Measurements from ENCODE around the gene SPAG8.

Gene SPAG8

GRCh38 chr9:35810122-35810521, 1.9 kb downstream of the SPAG8 start:
- DNase-seq (ENCODE audit: low read depth in 2 of 2) = no peak

GRCh38 chr9:35808433-35808832, 3.6 kb downstream of the SPAG8 start:
- DNase-seq (ENCODE audit: low read depth in 2 of 2) = no peak

- no peak for DNase-seq (ENCODE audit: low read depth in 2 of 2)
These were observed 6.0 kb downstream of the SPAG8 start for GRCh38 chr9:35806101-35806500.

GRCh38 chr9:35801328-35802128, 10.5 kb downstream of the SPAG8 start:
- no peak for DNase-seq (ENCODE audit: low read depth in 2 of 2)

- no peak for DNase-seq (ENCODE audit: low read depth in 2 of 2)
These were observed 11.5 kb downstream of the SPAG8 start for GRCh38 chr9:35800530-35800929.

GRCh38 chr9:35798658-35799374, 13.2 kb downstream of the SPAG8 start:
- peak; percentile 30 to 50 for DNase-seq (ENCODE audit: low read depth in 2 of 2)

GRCh38 chr9:35797311-35798109, 14.6 kb downstream of the SPAG8 start:
- no peak for DNase-seq (ENCODE audit: low read depth in 2 of 2)

GRCh38 chr9:35795695-35796094, 16.4 kb downstream of the SPAG8 start:
- DNase-seq (ENCODE audit: low read depth in 2 of 2) = no peak

GRCh38 chr9:35793461-35793860, 18.6 kb downstream of the SPAG8 start:
- DNase-seq (ENCODE audit: low read depth in 2 of 2) = no peak

GRCh38 chr9:35792826-35793225, 19.2 kb downstream of the SPAG8 start:
- no peak for DNase-seq (ENCODE audit: low read depth in 2 of 2)

- DNase-seq (ENCODE audit: low read depth in 2 of 2) = no peak
These were observed 19.8 kb downstream of the SPAG8 start for GRCh38 chr9:35792024-35792813.

- DNase-seq (ENCODE audit: low read depth in 2 of 2) = no peak
These were observed 20.7 kb downstream of the SPAG8 start, which contains the start of gene NPR2 for GRCh38 chr9:35791297-35791921. Gene NPR2, plus strand, starts transcription at chr9:35791591. Its CDS starts 818 bp downstream, at chr9:35792409.

GRCh38 chr9:35790385-35791296, 21.4 kb downstream of the SPAG8 start:
- DNase-seq (ENCODE audit: low read depth in 2 of 2) = peak in 1 of 2 donors; percentile 29

GRCh38 chr9:35790025-35790384, 22.1 kb downstream of the SPAG8 start:
- no peak for DNase-seq (ENCODE audit: low read depth in 2 of 2)

- no peak for DNase-seq (ENCODE audit: low read depth in 2 of 2)
These were observed 22.5 kb downstream of the SPAG8 start for GRCh38 chr9:35789541-35789940.

GRCh38 chr9:35783418-35783817, 28.6 kb downstream of the SPAG8 start:
- DNase-seq (ENCODE audit: low read depth in 2 of 2) = no peak

- DNase-seq (ENCODE audit: low read depth in 2 of 2) = no peak
These were observed 31.0 kb downstream of the SPAG8 start for GRCh38 chr9:35781066-35781465.

GRCh38 chr9:35778496-35778895, 33.6 kb downstream of the SPAG8 start:
- DNase-seq (ENCODE audit: low read depth in 2 of 2) = no peak

GRCh38 chr9:35776018-35776417, 36.0 kb downstream of the SPAG8 start:
- no peak for DNase-seq (ENCODE audit: low read depth in 2 of 2)

Measured in stimulated activated CD4-positive, alpha-beta T cell treated with anti-CD3 and anti-CD28 coated beads, Interleukin-15, amount 100 ng/mL, for 48 hours (primary cell).